Heart left ventricle (tissue), 13 donors: Measurements from ENCODE around the gene REXO1.

ENCODE experiments used
- POLR2A ChIP-seq, 2 donors: fragments of 450-650 bp; IDR thresholded peaks; one replicate each; pipeline ENCODE4 v1.6.1; 2017; ENCODE audit warnings: antibody characterized with exemption in 2 of 2, mild to moderate bottlenecking in 2 of 2, moderate library complexity in 2 of 2
- TF ChIP-seq, protein P1 (sequence below), 12 donors: fragments of 200-600 bp; sonication (generic) in 4 of 12; IDR thresholded peaks; one replicate each; pipeline versions ENCODE4 v1.5.0 to v1.8.0; 2018 to 2022; ENCODE audit warnings: antibody characterized with exemption in 12 of 12, mild to moderate bottlenecking in 5 of 12
- donor health status: ischemic (EF 13 %, LVEDD 7.1; RV severe dilation, severe dysfunction).
- donor health status: DM: no; HTN: yes; CAD: no.
- donor health status: DM: no; HTN: no; CAD: no.
- donor health status: ischemic (EF 25% LVEDD 6.9; RV normal size, moderate dysfunction).
- donor health status: ischemic (EF 25% LVEDD 5.7; RV mildly dilated, moderate dysfunction).
- donor health status: ischemic (EF 35%, LVEDD 5.7; RV mildly dilated, moderate dysfunction).
- donor health status: nonischemic (EF 11% LVEDD 7.7; RV severe dilation, severe dysfunction).
- donor health status: DM: yes; HTN: yes; CAD: no.
- donor health status: PGD.
- donor health status: ischemic (EF 29% LVEDD 5.4; RV normal size, mild dysfunction).
- donor health status: nonischemic (EF 23%, LVEDD 6.1; RV moderate dilation, normal function).

DNA sequence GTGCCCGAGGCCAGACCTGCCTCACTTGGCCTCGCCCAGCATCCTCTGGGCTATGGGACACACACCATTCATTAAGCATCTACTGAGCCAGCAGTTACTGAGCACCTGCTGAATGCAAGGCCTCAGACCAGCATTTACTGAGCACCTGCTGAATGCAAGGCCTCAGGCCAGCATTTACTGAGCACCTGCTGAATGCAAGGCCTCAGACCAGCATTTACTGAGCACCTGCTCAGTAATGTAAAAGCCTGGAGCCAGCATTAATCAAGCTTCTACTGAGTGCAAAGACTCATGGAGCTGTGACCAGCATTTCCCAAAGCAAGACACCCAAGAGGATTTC lies 39.9 kb downstream of the REXO1 start:
- TF ChIP-seq POLR2A (IDR thresholded peaks at IDR 0.05): no peak
- TF ChIP-seq, protein P1, sequence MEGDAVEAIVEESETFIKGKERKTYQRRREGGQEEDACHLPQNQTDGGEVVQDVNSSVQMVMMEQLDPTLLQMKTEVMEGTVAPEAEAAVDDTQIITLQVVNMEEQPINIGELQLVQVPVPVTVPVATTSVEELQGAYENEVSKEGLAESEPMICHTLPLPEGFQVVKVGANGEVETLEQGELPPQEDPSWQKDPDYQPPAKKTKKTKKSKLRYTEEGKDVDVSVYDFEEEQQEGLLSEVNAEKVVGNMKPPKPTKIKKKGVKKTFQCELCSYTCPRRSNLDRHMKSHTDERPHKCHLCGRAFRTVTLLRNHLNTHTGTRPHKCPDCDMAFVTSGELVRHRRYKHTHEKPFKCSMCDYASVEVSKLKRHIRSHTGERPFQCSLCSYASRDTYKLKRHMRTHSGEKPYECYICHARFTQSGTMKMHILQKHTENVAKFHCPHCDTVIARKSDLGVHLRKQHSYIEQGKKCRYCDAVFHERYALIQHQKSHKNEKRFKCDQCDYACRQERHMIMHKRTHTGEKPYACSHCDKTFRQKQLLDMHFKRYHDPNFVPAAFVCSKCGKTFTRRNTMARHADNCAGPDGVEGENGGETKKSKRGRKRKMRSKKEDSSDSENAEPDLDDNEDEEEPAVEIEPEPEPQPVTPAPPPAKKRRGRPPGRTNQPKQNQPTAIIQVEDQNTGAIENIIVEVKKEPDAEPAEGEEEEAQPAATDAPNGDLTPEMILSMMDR (IDR thresholded peaks at IDR 0.05): no peak
